ENCODE measurements around the gene ADAMTSL5. TPM values are rescaled to one million over a fixed set of nuclear protein-coding genes. Genes with fewer than 3 reads are reported as not detected.
A peak's percentile ranks its signal among the peaks of the same experiment; 100 is the strongest.

The ADAMTSL5 gene
- total RNA-seq, 1 experiment from 2014 or later = 0.86 TPM

- POLR2A ChIA-PET (ENCODE audit: low non-redundant PET) = no interaction called here
- Histone ChIP-seq H3K36me3 (ENCODE audit: insufficient read depth, low read length, poor library complexity, severe bottlenecking) (no peaks in the 10 kb centered on the region), H3K27ac (ENCODE audit: low read depth, low read length, poor library complexity, severe bottlenecking) (no peak overlapping the region), H3K4me1 (ENCODE audit: insufficient read depth, low read length, poor library complexity, severe bottlenecking) (peaks cover 24% of the 10 kb centered on the region), H3K4me3 (ENCODE audit: low read depth, low read length, poor library complexity, severe bottlenecking) (no peak overlapping the region), H3K9me3 (ENCODE audit: low read depth, low read length, poor library complexity, severe bottlenecking) (no peaks in the 10 kb centered on the region), H3K27me3 (replicated peaks; ENCODE audit: insufficient read depth, low read depth, low read length, poor library complexity) (peaks cover 65% of the 10 kb centered on the region)
- intact Hi-C loops (cut with micrococcal nuclease; ENCODE audit: unreplicated experiment) = no loop called here
- DNase-seq (ENCODE audit: low spot score) = no peak
- CTCF ChIA-PET = no interaction called here
- TF ChIP-seq EZH2 (IDR thresholded peaks at IDR 0.05; ENCODE audit: borderline replicate concordance, low read depth, low read length, poor library complexity, severe bottlenecking) = peak; percentile 71
- TF ChIP-seq CTCF (conservative IDR thresholded peaks at IDR 0.05; ENCODE audit: low read depth, low read length) = no peak
- BruUV-seq (replicated peaks) = no TSS peak
These were observed 45.1 kb downstream of the ADAMTSL5 start for GRCh38 chr19:1467490-1468273.

GRCh38 chr19:1467215-1467489, 45.7 kb downstream of the ADAMTSL5 start:
- ChIA-PET POLR2A (ENCODE audit: low non-redundant PET) (no interaction called here), CTCF (interaction anchor here (1.4 kb wide), 1 partner anchor 359 kb away, joined by 4 read pairs; no protein-coding TSS in a partner anchor)
- intact Hi-C loops (cut with micrococcal nuclease; ENCODE audit: unreplicated experiment) = no loop called here
- no TSS peak for BruUV-seq (replicated peaks)
- no peak for DNase-seq (ENCODE audit: low spot score)
- no peaks in the 10 kb centered on the region for H3K36me3 ChIP-seq (ENCODE audit: insufficient read depth, low read length, poor library complexity, severe bottlenecking)
- H3K9me3 ChIP-seq (ENCODE audit: low read depth, low read length, poor library complexity, severe bottlenecking) = no peaks in the 10 kb centered on the region
- H3K4me3 ChIP-seq (ENCODE audit: low read depth, low read length, poor library complexity, severe bottlenecking) = no peak overlapping the region
- TF ChIP-seq CTCF (conservative IDR thresholded peaks at IDR 0.05; ENCODE audit: low read depth, low read length) = no peak
- TF ChIP-seq EZH2 (IDR thresholded peaks at IDR 0.05; ENCODE audit: borderline replicate concordance, low read depth, low read length, poor library complexity, severe bottlenecking) = no peak
- peaks cover 24% of the 10 kb centered on the region for H3K4me1 ChIP-seq (ENCODE audit: insufficient read depth, low read length, poor library complexity, severe bottlenecking)
- H3K27ac ChIP-seq (ENCODE audit: low read depth, low read length, poor library complexity, severe bottlenecking) = no peak overlapping the region
- peaks cover 63% of the 10 kb centered on the region for H3K27me3 ChIP-seq (replicated peaks; ENCODE audit: insufficient read depth, low read depth, low read length, poor library complexity)

- Histone ChIP-seq H3K27me3 (replicated peaks; ENCODE audit: insufficient read depth, low read depth, low read length, poor library complexity) (peaks cover 58% of the 10 kb centered on the region), H3K27ac (ENCODE audit: low read depth, low read length, poor library complexity, severe bottlenecking) (no peak overlapping the region), H3K9me3 (ENCODE audit: low read depth, low read length, poor library complexity, severe bottlenecking) (no peaks in the 10 kb centered on the region), H3K36me3 (ENCODE audit: insufficient read depth, low read length, poor library complexity, severe bottlenecking) (no peaks in the 10 kb centered on the region), H3K4me3 (ENCODE audit: low read depth, low read length, poor library complexity, severe bottlenecking) (no peak overlapping the region), H3K4me1 (ENCODE audit: insufficient read depth, low read length, poor library complexity, severe bottlenecking) (peaks cover 23% of the 10 kb centered on the region)
- ChIA-PET POLR2A (ENCODE audit: low non-redundant PET) (no interaction called here), CTCF (interaction anchor here (1.4 kb wide), 1 partner anchor 360 kb away, joined by 4 read pairs; no protein-coding TSS in a partner anchor)
- intact Hi-C loops (cut with micrococcal nuclease; ENCODE audit: unreplicated experiment) = no loop called here
- TF ChIP-seq CTCF (conservative IDR thresholded peaks at IDR 0.05; ENCODE audit: low read depth, low read length) (no peak), EZH2 (IDR thresholded peaks at IDR 0.05; ENCODE audit: borderline replicate concordance, low read depth, low read length, poor library complexity, severe bottlenecking) (no peak)
- no TSS peak for BruUV-seq (replicated peaks)
- no peak for DNase-seq (ENCODE audit: low spot score)
These were observed 46.2 kb downstream of the ADAMTSL5 start for GRCh38 chr19:1466461-1467214.

All from A673 (cell line).